Fibroblast of villous mesenchyme (primary cell): ENCODE measurements around the gene NDC80. TPM values are rescaled to one million over a fixed set of nuclear protein-coding genes. Genes with fewer than 3 reads are reported as not detected.
"Not testable (repeated sequence)": the region's sequence is repeated elsewhere in the genome, so short reads cannot be mapped to it uniquely, and the experiment has no call there.

Experiments
- DNase-seq: peaks from one replicate; pipeline ENCODE4 v3.0.0-alpha.2; 2010; ENCODE audit warnings: low read depth
- H3K4me3 ChIP-seq: 2 replicates; pipeline ENCODE4 v1.5.1; 2011; ENCODE audit warnings: low read depth, mild to moderate bottlenecking, low read length
- CTCF ChIP-seq: IDR thresholded peaks from 2 replicates; pipeline ENCODE4 v1.5.1; 2012; ENCODE audit warnings: low read depth, mild to moderate bottlenecking, low read length; ENCODE audit not compliant: insufficient read depth
- total RNA-seq: library from RNA; depleted of rRNA; stranded (reverse); fragments of >200 nt; gene quantifications from 2 replicates; pipeline ENCODE4 v1.2.3, GENCODE V29; 2012

The NDC80 gene
- total RNA-seq, 1 donor, result 25.5 TPM

GRCh38 chr18:2540575-2540974 lies 30.8 kb upstream of the NDC80 start:
- H3K4me3 ChIP-seq, result no peak overlapping the region
- no peak for TF ChIP-seq CTCF
- DNase-seq, result no peak

- DNase-seq, result peak; percentile 57
- not testable (repeated sequence) for H3K4me3 ChIP-seq
- TF ChIP-seq CTCF, result peak; percentile 64
Measured at GRCh38 chr18:2541925-2542563, 29.3 kb upstream of the NDC80 start.

GRCh38 chr18:2545155-2545554 lies 26.2 kb upstream of the NDC80 start:
- TF ChIP-seq CTCF, result no peak
- DNase-seq, result no peak
- H3K4me3 ChIP-seq, result no peak overlapping the region

- DNase-seq, result peak; percentile 71
- H3K4me3 ChIP-seq, result no peak overlapping the region
- TF ChIP-seq CTCF, result peak; percentile 51
Measured at GRCh38 chr18:2547477-2548087, 23.8 kb upstream of the NDC80 start.

- H3K4me3 ChIP-seq, result no peak overlapping the region
- no peak for DNase-seq
- TF ChIP-seq CTCF, result no peak
Measured at GRCh38 chr18:2549462-2549861, 21.9 kb upstream of the NDC80 start.

GRCh38 chr18:2551425-2551824 lies 19.9 kb upstream of the NDC80 start:
- no peak for DNase-seq
- H3K4me3 ChIP-seq, result no peak overlapping the region
- no peak for TF ChIP-seq CTCF
